ENCODE measurements around the gene CLTA.

CLTA gene

GRCh38 chr9:36210722-36211121 is 20.0 kb downstream of the CLTA start:
- Histone ChIP-seq H3K9me2 (ENCODE audit: low read depth, low read length) (no peaks in the 10 kb centered on the region), H3K27ac (ENCODE audit: low read depth, low read length, poor library complexity, severe bottlenecking) (no peak overlapping the region), H3F3A (ENCODE audit: insufficient read depth, low read length) (no peaks in the 10 kb centered on the region), H3K4me3 (ENCODE audit: low read depth, low read length, poor library complexity, severe bottlenecking) (no peak overlapping the region), H2AFZ (ENCODE audit: low read length) (no peak overlapping the region), H3K4me2 (ENCODE audit: low read length) (no peak overlapping the region), H4K20me1 (ENCODE audit: insufficient read depth, low read length) (no peaks in the 10 kb centered on the region), H3K79me2 (ENCODE audit: insufficient read depth, low read length) (0 out of 2 replicates have a peak, but pooled peaks cover 3% of the 10 kb centered on the region), H3K36me3 (ENCODE audit: insufficient read depth, low read length) (peaks cover 96% of the 10 kb centered on the region), H3K9ac (ENCODE audit: low read length) (no peak overlapping the region), H3K4me1 (ENCODE audit: insufficient read depth, low read length, severe bottlenecking) (no peaks in the 10 kb centered on the region), H3K27me3 (ENCODE audit: insufficient read depth, low read length) (no peaks in the 10 kb centered on the region), H3K9me3 (ENCODE audit: low read length) (no peaks in the 10 kb centered on the region)
- TF ChIP-seq CTCF (IDR thresholded peaks at IDR 0.05; ENCODE audit: low read length), result no peak

- Histone ChIP-seq H3K4me3 (ENCODE audit: low read depth, low read length, poor library complexity, severe bottlenecking) (no peak overlapping the region), H3K9me3 (ENCODE audit: low read length) (no peaks in the 10 kb centered on the region), H2AFZ (ENCODE audit: low read length) (no peak overlapping the region), H3K4me1 (ENCODE audit: insufficient read depth, low read length, severe bottlenecking) (no peaks in the 10 kb centered on the region), H3F3A (ENCODE audit: insufficient read depth, low read length) (no peaks in the 10 kb centered on the region), H3K27ac (ENCODE audit: low read depth, low read length, poor library complexity, severe bottlenecking) (no peak overlapping the region), H4K20me1 (ENCODE audit: insufficient read depth, low read length) (no peaks in the 10 kb centered on the region), H3K79me2 (ENCODE audit: insufficient read depth, low read length) (0 out of 2 replicates have a peak, but pooled peaks cover 3% of the 10 kb centered on the region), H3K4me2 (ENCODE audit: low read length) (no peak overlapping the region), H3K9me2 (ENCODE audit: low read depth, low read length) (no peaks in the 10 kb centered on the region), H3K27me3 (ENCODE audit: insufficient read depth, low read length) (no peaks in the 10 kb centered on the region), H3K9ac (ENCODE audit: low read length) (no peak overlapping the region), H3K36me3 (ENCODE audit: insufficient read depth, low read length) (peaks cover 92% of the 10 kb centered on the region)
- TF ChIP-seq CTCF (IDR thresholded peaks at IDR 0.05; ENCODE audit: low read length) (no peak), EZH2 (IDR thresholded peaks at IDR 0.05; ENCODE audit: borderline replicate concordance, low read length) (no peak)
Measured at GRCh38 chr9:36211510-36211909, 20.8 kb downstream of the CLTA start.

DNA sequence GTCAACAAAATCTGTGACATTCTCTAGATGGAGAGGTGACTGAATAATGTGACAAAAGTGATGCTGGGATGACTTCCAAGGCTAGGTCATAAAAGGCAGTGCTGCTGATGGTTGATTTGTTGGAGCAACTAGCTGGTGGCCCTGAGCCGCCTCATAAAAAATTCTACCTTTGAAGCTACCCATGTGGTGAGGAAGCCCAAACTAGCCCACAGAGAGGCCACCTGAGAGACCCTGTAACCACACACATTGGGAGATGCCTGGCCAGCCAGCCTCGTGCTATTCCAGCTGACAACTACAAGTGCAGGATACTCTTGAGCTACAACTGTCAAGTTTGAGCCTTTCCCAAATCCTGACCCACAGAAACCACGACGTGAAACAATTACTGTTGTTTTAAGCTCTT is 22.7 kb downstream of the CLTA start:
- peaks cover 89% of the 10 kb centered on the region for H3K36me3 ChIP-seq (ENCODE audit: insufficient read depth, low read length)
- no peaks in the 10 kb centered on the region for H3K4me1 ChIP-seq (ENCODE audit: insufficient read depth, low read length, severe bottlenecking)
- H3K4me3 ChIP-seq (ENCODE audit: low read depth, low read length, poor library complexity, severe bottlenecking), result no peak overlapping the region
- H3K27me3 ChIP-seq (ENCODE audit: insufficient read depth, low read length), result no peaks in the 10 kb centered on the region
- no peaks in the 10 kb centered on the region for H4K20me1 ChIP-seq (ENCODE audit: insufficient read depth, low read length)
- no peak overlapping the region for H3K27ac ChIP-seq (ENCODE audit: low read depth, low read length, poor library complexity, severe bottlenecking)
- 0 out of 2 replicates have a peak, but pooled peaks cover 3% of the 10 kb centered on the region for H3K79me2 ChIP-seq (ENCODE audit: insufficient read depth, low read length)
- no peak for TF ChIP-seq EZH2 (IDR thresholded peaks at IDR 0.05; ENCODE audit: borderline replicate concordance, low read length)
- TF ChIP-seq CTCF (IDR thresholded peaks at IDR 0.05; ENCODE audit: low read length), result no peak
- H3K9ac ChIP-seq (ENCODE audit: low read length), result no peak overlapping the region
- H3K9me2 ChIP-seq (ENCODE audit: low read depth, low read length), result no peaks in the 10 kb centered on the region
- H3K9me3 ChIP-seq (ENCODE audit: low read length), result no peaks in the 10 kb centered on the region
- H2AFZ ChIP-seq (ENCODE audit: low read length), result no peak overlapping the region
- no peak overlapping the region for H3K4me2 ChIP-seq (ENCODE audit: low read length)
- H3F3A ChIP-seq (ENCODE audit: insufficient read depth, low read length), result no peaks in the 10 kb centered on the region

All from OCI-LY1 (cell line).